Aorta (tissue), 5 donors: ENCODE data around the gene CCDC141. TPM values are rescaled to one million over a fixed set of nuclear protein-coding genes. Genes with fewer than 3 reads are reported as not detected.

Experiments
- ATAC-seq: fragments of 200-7000 bp; cut with Tn5 transposase; one replicate; pipeline ENCODE4 v1.9.1; 2022; ENCODE audit warnings: moderate library complexity; ENCODE audit not compliant: low FRiP score
- DNase-seq, 2 donors: peaks; one replicate each; pipeline ENCODE4 v3.0.0-alpha.2; 2020
- H3K27ac ChIP-seq, 2 donors: one replicate each; pipeline ENCODE4 v1.5.1; 2013; ENCODE audit warnings: low read length in 2 of 2, mild to moderate bottlenecking in 2 of 2, moderate library complexity in 2 of 2, control low read depth in 1 of 2, inconsistent platforms in 1 of 2, low read depth in 1 of 2
- H3K27me3 ChIP-seq, 2 donors: one replicate each; pipeline ENCODE4 v1.6.1; 2013; ENCODE audit warnings: control low read depth in 1 of 2, low read length in 1 of 2, mild to moderate bottlenecking in 1 of 2, moderate library complexity in 1 of 2; ENCODE audit not compliant: insufficient read depth in 2 of 2, control insufficient read depth in 1 of 2
- H3K36me3 ChIP-seq, 2 donors: one replicate each; pipeline ENCODE4 v1.6.1; 2013; ENCODE audit warnings: control low read depth in 1 of 2, low read length in 1 of 2, mild to moderate bottlenecking in 1 of 2; ENCODE audit not compliant: insufficient read depth in 2 of 2, control insufficient read depth in 1 of 2
- H3K4me1 ChIP-seq, 2 donors: one replicate each; pipeline ENCODE4 v1.6.1; 2013; ENCODE audit warnings: low read length in 2 of 2, control low read depth in 1 of 2, mild to moderate bottlenecking in 1 of 2, moderate library complexity in 1 of 2; ENCODE audit not compliant: insufficient read depth in 2 of 2, control insufficient read depth in 1 of 2
- H3K4me3 ChIP-seq, 2 donors: one replicate each; pipeline ENCODE4 v1.5.1; 2013; ENCODE audit warnings: low read length in 2 of 2, control low read depth in 1 of 2, mild to moderate bottlenecking in 1 of 2
- H3K9me3 ChIP-seq: one replicate; pipeline ENCODE4 v1.6.1; 2013; ENCODE audit warnings: mild to moderate bottlenecking, low read length; ENCODE audit not compliant: control insufficient read depth
- WGBS, 2 donors: extraction: QIAGEN DNeasy Blood & Tissue Kit; methylation state at CpG; one replicate each; pipeline ENCODE4 v1.1.7; 2013; 5-methylcytosine and 5-hydroxymethylcytosine counted together
- intact Hi-C, 2 donors: fragments of 100-400 bp; cut with DNase I; formaldehyde crosslinking; loops; one replicate each; pipeline versions ENCODE4 v1.14.2 to v1.15.0; 2022
- polyA plus RNA-seq, 2 donors: library from polyadenylated mRNA; stranded (reverse); fragments of 200-250 nt; gene quantifications; one replicate each; pipeline ENCODE4 v1.2.3, GENCODE V29; 2013
- total RNA-seq, 2 donors: library from RNA; stranded (reverse); fragmentation: NEBNext Ultra II Directional; extraction: Animal tissue kit (Norgen Biotek cat#: 25700); gene quantifications; one replicate each; pipeline ENCODE4 v1.2.1, GENCODE V29; 2021
- donor health status: healthy with polysubstance abuse.
- donor health status: Bipolar disorder and iron deficiency.
- donor health status: DM: no; HTN: no; CAD: no.
- donor health status: DM: no; HTN: no; CAD: no.
- donor health status: DM: yes; HTN: yes; CAD: no.

The CCDC141 gene
- total and polyA plus RNA-seq, 4 donors, result 0.13 to 28.3 (median 2.0) TPM

GRCh38 chr2:178946494-178946893, 103.4 kb downstream of the CCDC141 start:
- no peak for DNase-seq
- Histone ChIP-seq H3K9me3 (peaks cover 2% of the 10 kb centered on the region), H3K4me1 (no peaks in the 10 kb centered on the region), H3K36me3 (no peaks in the 10 kb centered on the region), H3K27ac (no peak overlapping the region), H3K27me3 (no peaks in the 10 kb centered on the region), H3K4me3 (no peak overlapping the region)
- intact Hi-C loops, result no loop called here
- WGBS, 2 donors, result 52 to 56% methylated on average over 3 of the region's 3 CpGs
- ATAC-seq, result no peak

- intact Hi-C loops, result no loop called here
- no peak overlapping the region for H3K27ac ChIP-seq
- H3K36me3 ChIP-seq, result no peaks in the 10 kb centered on the region
- H3K27me3 ChIP-seq, result no peaks in the 10 kb centered on the region
- H3K9me3 ChIP-seq, result peaks cover 2% of the 10 kb centered on the region
- WGBS, 2 donors, result 84 to 86% methylated on average over 1 of the region's 1 CpG
- no peak for ATAC-seq
- H3K4me1 ChIP-seq, result no peaks in the 10 kb centered on the region
- no peak overlapping the region for H3K4me3 ChIP-seq
- no peak for DNase-seq
Measured at GRCh38 chr2:178943745-178944144, 106.2 kb downstream of the CCDC141 start.

DNA sequence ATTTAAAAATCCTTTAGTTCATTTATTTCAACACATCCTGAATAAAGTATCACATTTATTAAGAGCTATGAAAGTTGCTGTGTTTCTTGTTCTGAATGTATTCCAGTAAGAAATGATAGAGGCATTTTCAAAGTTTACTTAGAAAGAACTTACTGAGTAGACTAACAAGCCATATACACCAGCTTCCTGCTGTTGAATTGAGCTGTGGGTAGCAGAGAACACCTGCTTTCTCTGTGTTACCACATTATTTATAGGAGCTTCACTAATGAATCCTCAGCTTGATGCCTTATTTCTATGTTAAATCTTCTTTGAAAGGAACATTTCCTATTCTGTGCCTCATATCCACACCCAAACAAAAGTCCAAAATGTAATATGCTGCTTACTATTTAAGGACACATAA, 115.4 kb downstream of the CCDC141 start:
- Histone ChIP-seq H3K27me3 (no peaks in the 10 kb centered on the region), H3K4me3 (no peak overlapping the region), H3K36me3 (no peaks in the 10 kb centered on the region), H3K4me1 (no peaks in the 10 kb centered on the region), H3K27ac (no peak overlapping the region), H3K9me3 (no peaks in the 10 kb centered on the region)
- ATAC-seq (no peak), DNase-seq (no peak)
- intact Hi-C loops, result no loop called here

- ATAC-seq (no peak), DNase-seq (no peak)
- intact Hi-C loops, result no loop called here
- Histone ChIP-seq H3K27me3 (no peaks in the 10 kb centered on the region), H3K27ac (no peak overlapping the region), H3K4me3 (no peak overlapping the region), H3K4me1 (no peaks in the 10 kb centered on the region), H3K36me3 (no peaks in the 10 kb centered on the region), H3K9me3 (no peaks in the 10 kb centered on the region)
- WGBS, 2 donors, result 79 to 84% methylated on average over 3 of the region's 3 CpGs
Measured at GRCh38 chr2:178933493-178933892, 116.4 kb downstream of the CCDC141 start.

GRCh38 chr2:178928077-178928476, 121.9 kb downstream of the CCDC141 start:
- no peaks in the 10 kb centered on the region for H3K9me3 ChIP-seq
- 86 to 88% methylated on average over 4 of the region's 4 CpGs for WGBS, 2 donors
- intact Hi-C loops, result no loop called here
- H3K27ac ChIP-seq, result no peak overlapping the region
- H3K4me1 ChIP-seq, result no peaks in the 10 kb centered on the region
- no peaks in the 10 kb centered on the region for H3K27me3 ChIP-seq
- no peaks in the 10 kb centered on the region for H3K36me3 ChIP-seq
- DNase-seq (no peak), ATAC-seq (no peak)
- H3K4me3 ChIP-seq, result no peak overlapping the region

- no peaks in the 10 kb centered on the region for H3K4me1 ChIP-seq
- ATAC-seq (no peak), DNase-seq (no peak)
- H3K4me3 ChIP-seq, result no peak overlapping the region
- WGBS, 2 donors, result 76 to 82% methylated on average over 7 of the region's 7 CpGs
- H3K27ac ChIP-seq, result no peak overlapping the region
- no peaks in the 10 kb centered on the region for H3K9me3 ChIP-seq
- H3K36me3 ChIP-seq, result no peaks in the 10 kb centered on the region
- H3K27me3 ChIP-seq, result no peaks in the 10 kb centered on the region
- intact Hi-C loops, result no loop called here
Measured at GRCh38 chr2:178927173-178927572, 122.8 kb downstream of the CCDC141 start.

DNA sequence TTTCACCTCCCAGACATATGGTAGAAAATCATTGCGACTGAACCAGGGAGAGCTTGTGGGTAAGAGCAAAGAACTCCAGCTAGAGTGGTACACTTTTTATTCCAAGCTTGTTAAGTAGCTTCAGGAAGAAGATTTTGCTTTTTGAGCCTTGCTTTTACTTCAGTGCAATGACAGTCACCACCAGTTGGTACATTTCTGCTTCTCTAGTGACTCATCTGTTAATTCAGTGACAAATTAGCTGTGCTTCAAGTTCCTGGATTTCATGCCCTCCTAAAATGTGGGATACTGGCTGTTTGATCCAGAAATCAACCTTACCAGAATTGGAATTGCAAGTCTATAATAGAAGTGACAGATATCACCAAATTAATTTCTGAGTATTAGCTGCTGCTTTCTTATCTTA, 125.1 kb downstream of the CCDC141 start:
- no peaks in the 10 kb centered on the region for H3K27me3 ChIP-seq
- H3K27ac ChIP-seq, result no peak overlapping the region
- H3K4me3 ChIP-seq, result no peak overlapping the region
- intact Hi-C loops, result no loop called here
- no peaks in the 10 kb centered on the region for H3K4me1 ChIP-seq
- ATAC-seq (no peak), DNase-seq (no peak)
- no peaks in the 10 kb centered on the region for H3K36me3 ChIP-seq
- no peaks in the 10 kb centered on the region for H3K9me3 ChIP-seq
- 85 to 86% methylated on average over 1 of the region's 1 CpG for WGBS, 2 donors

GRCh38 chr2:178923546-178923945, 126.4 kb downstream of the CCDC141 start:
- no peak for ATAC-seq

DNA sequence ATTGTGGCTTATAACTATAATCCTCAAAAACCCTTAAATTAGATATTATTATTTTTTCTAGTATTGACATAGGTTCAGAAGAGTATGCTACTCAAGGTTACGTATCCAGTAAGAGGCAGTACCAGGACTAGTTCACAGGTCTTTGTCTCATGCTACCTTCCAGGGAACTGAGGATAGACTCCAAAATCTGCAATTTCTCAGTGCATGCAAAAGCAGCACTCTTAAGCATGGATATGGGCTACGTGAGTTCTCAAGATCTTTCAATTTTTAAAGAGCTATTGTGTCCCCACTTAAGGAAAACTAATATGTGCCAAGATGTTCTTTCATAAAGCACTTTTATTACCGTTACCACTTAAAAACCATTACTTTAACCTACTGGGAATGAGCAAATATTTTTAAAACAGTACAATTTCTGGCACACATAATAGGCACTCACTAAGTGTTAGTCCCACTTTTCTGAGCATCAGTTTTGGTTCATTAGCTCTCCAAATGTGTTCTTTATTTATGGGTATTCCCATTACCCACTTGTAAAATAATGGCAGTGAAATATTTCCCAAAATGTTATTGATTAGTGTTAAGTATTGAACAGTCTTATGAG, 128.9 kb downstream of the CCDC141 start:
- intact Hi-C loops, result no loop called here

More at GRCh38 chr2:178923546-178923945, 126.4 kb downstream of the CCDC141 start:
- no peaks in the 10 kb centered on the region for H3K9me3 ChIP-seq
- DNase-seq, result no peak
- no peaks in the 10 kb centered on the region for H3K36me3 ChIP-seq
- no peak overlapping the region for H3K27ac ChIP-seq
- H3K27me3 ChIP-seq, result no peaks in the 10 kb centered on the region
- WGBS, 2 donors, result 90 to 95% methylated on average over 8 of the region's 8 CpGs
- H3K4me3 ChIP-seq, result no peak overlapping the region
- intact Hi-C loops, result no loop called here
- no peaks in the 10 kb centered on the region for H3K4me1 ChIP-seq

More for the DNA sequence above, 128.9 kb downstream of the CCDC141 start:
- no peak overlapping the region for H3K4me3 ChIP-seq
- DNase-seq (no peak), ATAC-seq (no peak)
- H3K27me3 ChIP-seq, result no peaks in the 10 kb centered on the region
- WGBS, 2 donors, result 49% methylated on average over 3 of the region's 3 CpGs
- no peaks in the 10 kb centered on the region for H3K9me3 ChIP-seq
- H3K4me1 ChIP-seq, result no peaks in the 10 kb centered on the region
- no peak overlapping the region for H3K27ac ChIP-seq
- H3K36me3 ChIP-seq, result no peaks in the 10 kb centered on the region
